MM.1S (cell line): Measurements from ENCODE around the gene WDFY4.

Experiments
- DNase-seq: peaks from one replicate; pipeline ENCODE4 v3.0.0-alpha.2; 2015
- H2AFZ ChIP-seq: fragments of 300-600 bp; sonication (generic); 2 replicates; pipeline ENCODE4 v1.6.0; 2016; ENCODE audit warnings: antibody characterized with exemption, low read length
- H3F3A ChIP-seq: fragments of 300-600 bp; sonication (generic); 2 replicates; pipeline ENCODE4 v1.6.1; 2016; ENCODE audit warnings: mild to moderate bottlenecking, antibody characterized with exemption, low read length, moderate library complexity, mixed read lengths; ENCODE audit not compliant: insufficient read depth
- H3K27ac ChIP-seq: fragments of 300-600 bp; sonication (generic); 2 replicates; pipeline ENCODE4 v1.5.1; 2016; ENCODE audit warnings: mild to moderate bottlenecking, low read length
- H3K27me3 ChIP-seq: fragments of 300-600 bp; sonication (generic); replicated peaks from 2 replicates; pipeline ENCODE4 v1.6.0; 2016; ENCODE audit warnings: low read length; ENCODE audit not compliant: insufficient read depth
- H3K36me3 ChIP-seq: fragments of 300-600 bp; sonication (generic); replicated peaks from 2 replicates; pipeline ENCODE4 v1.6.1; 2016; ENCODE audit warnings: mild to moderate bottlenecking, low read length, mixed read lengths; ENCODE audit not compliant: insufficient read depth
- H3K4me1 ChIP-seq: fragments of 300-600 bp; sonication (generic); 2 replicates; pipeline ENCODE4 v1.6.1; 2016; ENCODE audit warnings: low read length, mixed read lengths
- H3K4me2 ChIP-seq: fragments of 300-600 bp; sonication (generic); 2 replicates; pipeline ENCODE4 v1.6.0; 2016; ENCODE audit warnings: low read depth, low read length
- H3K4me3 ChIP-seq: fragments of 300-600 bp; sonication (generic); 2 replicates; pipeline ENCODE4 v1.5.1; 2016; ENCODE audit warnings: low read length, mixed read lengths
- H3K79me2 ChIP-seq: fragments of 300-600 bp; sonication (generic); 2 replicates; pipeline ENCODE4 v1.6.1; 2016; ENCODE audit warnings: mixed run types, low read length, mixed read lengths
- H3K9ac ChIP-seq: fragments of 300-600 bp; sonication (generic); 2 replicates; pipeline ENCODE4 v1.6.1; 2016; ENCODE audit warnings: low read length, mixed read lengths
- H3K9me2 ChIP-seq: fragments of 300-600 bp; sonication (generic); replicated peaks from 2 replicates; pipeline ENCODE4 v1.6.1; 2016; ENCODE audit warnings: mild to moderate bottlenecking, low read length, mixed read lengths; ENCODE audit not compliant: insufficient read depth
- H3K9me3 ChIP-seq: fragments of 300-600 bp; sonication (generic); replicated peaks from 2 replicates; pipeline ENCODE4 v1.6.1; 2016; ENCODE audit warnings: mild to moderate bottlenecking, low read length, mixed read lengths; ENCODE audit not compliant: insufficient read depth
- H4K20me1 ChIP-seq: fragments of 300-600 bp; sonication (generic); 2 replicates; pipeline ENCODE4 v1.6.1; 2016; ENCODE audit warnings: mild to moderate bottlenecking, low read length, moderate library complexity, mixed read lengths; ENCODE audit not compliant: insufficient read depth
- EZH2 ChIP-seq: fragments of 300-600 bp; sonication (generic); optimal IDR thresholded peaks from 2 replicates; pipeline ENCODE3; 2017; ENCODE audit warnings: low read depth, mild to moderate bottlenecking, antibody characterized with exemption, low read length, mixed read lengths
- EZH2phosphoT487 ChIP-seq: fragments of 300-600 bp; sonication (generic); IDR thresholded peaks from 2 replicates; pipeline ENCODE4 v1.6.1; 2018; ENCODE audit warnings: antibody characterized with exemption, low read length
- TF ChIP-seq, protein P1 (sequence below): fragments of 300-600 bp; sonication (generic); IDR thresholded peaks from 2 replicates; pipeline ENCODE4 v1.5.1; 2016; ENCODE audit warnings: antibody characterized with exemption, low read length, mixed read lengths

Gene WDFY4

DNA sequence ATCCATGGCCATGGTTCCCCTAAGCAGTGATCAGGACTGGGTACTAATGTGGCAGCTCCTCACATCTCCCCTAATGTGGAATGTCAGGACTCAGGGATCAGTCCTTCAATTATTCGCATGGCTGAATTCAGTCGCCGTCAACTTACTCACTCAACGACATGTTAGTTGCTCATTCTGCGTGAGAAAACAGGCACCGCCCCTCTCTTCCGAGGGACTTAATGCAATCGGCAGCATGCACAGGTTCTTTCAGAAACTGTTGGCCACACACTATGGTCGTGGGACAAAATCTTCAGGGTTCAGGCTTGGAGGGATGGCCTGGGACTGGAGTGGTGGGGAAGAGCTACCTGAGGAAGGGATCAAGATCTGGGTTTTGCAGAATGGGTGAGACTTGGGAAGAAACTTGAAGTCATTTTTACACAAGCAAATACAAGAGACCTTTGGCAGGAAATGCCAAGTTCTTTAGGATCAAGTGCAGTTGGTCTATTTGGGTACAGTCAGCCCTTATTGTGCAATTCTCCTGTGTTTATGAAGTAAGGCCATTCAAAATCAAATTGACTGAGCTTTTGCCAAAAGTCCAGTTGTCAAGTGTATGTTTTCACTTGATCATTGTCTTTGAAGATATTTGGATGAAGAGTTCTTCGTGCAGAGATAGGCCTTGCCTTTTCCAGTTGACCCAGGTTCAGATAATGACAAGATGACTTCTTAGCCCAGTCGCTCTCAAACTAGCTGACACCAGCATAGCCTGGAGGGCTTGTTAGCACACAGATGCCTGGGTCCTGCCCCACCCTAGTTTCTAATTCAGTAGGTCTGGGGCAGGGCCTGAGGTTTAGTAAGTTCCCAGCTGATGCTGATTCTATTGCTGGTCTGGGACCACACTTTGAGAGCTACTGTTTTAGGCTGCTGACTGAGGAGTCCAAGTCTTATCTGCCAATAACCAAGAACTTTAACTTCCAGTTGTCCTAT is 206.5 kb downstream of the WDFY4 start:
- Histone ChIP-seq H3K4me1 (no peaks in the 10 kb centered on the region), H3K27ac (no peak overlapping the region), H2AFZ (no peak overlapping the region), H4K20me1 (no peaks in the 10 kb centered on the region), H3K9ac (no peak overlapping the region), H3K9me3 (no peaks in the 10 kb centered on the region), H3K4me2 (no peak overlapping the region), H3K36me3 (no peaks in the 10 kb centered on the region), H3F3A (no peaks in the 10 kb centered on the region), H3K79me2 (no peaks in the 10 kb centered on the region), H3K27me3 (no peaks in the 10 kb centered on the region), H3K4me3 (no peak overlapping the region), H3K9me2 (no peaks in the 10 kb centered on the region)
- no peak for TF ChIP-seq EZH2phosphoT487
- no peak for TF ChIP-seq EZH2
- DNase-seq, result no peak

DNA sequence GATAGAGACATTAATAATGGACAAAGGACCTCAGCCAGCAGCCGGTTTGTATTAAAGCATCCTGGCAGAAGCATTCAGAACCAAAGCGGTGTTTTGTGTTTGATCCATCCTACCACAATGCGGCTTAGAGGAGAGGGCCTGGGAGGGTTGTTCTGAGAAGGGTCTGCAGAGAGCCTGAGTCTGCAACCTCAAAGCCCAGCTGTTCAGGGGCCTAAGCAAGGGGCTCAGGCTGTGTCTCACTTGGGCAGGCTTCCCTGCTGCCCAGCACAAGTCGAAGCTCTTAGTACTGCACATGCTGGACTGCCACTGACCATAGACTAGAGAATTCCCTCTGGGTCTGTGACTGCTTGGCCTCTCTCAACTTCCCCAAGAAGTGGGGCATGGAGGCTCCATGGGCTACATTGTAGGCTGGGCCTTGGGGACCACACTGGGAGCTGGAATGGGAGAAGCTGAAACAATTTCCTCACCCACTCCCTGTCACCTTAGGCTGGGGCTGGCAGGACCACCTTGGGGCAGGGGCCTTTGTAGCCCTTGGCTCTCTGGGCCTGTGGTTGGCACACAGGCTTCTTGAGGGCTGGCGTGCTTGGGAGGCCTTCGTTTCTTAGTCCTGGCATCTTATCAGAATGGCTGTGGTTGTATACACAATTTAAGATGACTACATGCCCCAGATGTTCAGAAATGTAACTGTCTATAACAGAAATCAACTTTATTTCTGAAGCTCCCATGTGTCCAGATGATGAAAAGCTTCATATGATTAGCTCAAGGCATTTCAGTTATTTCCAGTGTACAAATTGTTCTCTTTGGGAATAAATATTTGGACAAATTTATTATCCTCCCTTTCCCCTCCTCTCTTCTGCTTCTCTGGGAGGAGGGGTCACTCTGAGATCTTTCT is 210.5 kb downstream of the WDFY4 start:
- DNase-seq, result no peak
- Histone ChIP-seq H3F3A (no peaks in the 10 kb centered on the region), H3K4me3 (no peak overlapping the region), H3K9me3 (no peaks in the 10 kb centered on the region), H3K79me2 (no peaks in the 10 kb centered on the region), H3K27ac (no peak overlapping the region), H3K4me2 (no peak overlapping the region), H4K20me1 (no peaks in the 10 kb centered on the region), H3K4me1 (no peaks in the 10 kb centered on the region), H3K27me3 (no peaks in the 10 kb centered on the region), H2AFZ (no peak overlapping the region), H3K9me2 (no peaks in the 10 kb centered on the region), H3K9ac (no peak overlapping the region), H3K36me3 (no peaks in the 10 kb centered on the region)
- no peak for TF ChIP-seq EZH2
- no peak for TF ChIP-seq EZH2phosphoT487
- TF ChIP-seq, protein P1, sequence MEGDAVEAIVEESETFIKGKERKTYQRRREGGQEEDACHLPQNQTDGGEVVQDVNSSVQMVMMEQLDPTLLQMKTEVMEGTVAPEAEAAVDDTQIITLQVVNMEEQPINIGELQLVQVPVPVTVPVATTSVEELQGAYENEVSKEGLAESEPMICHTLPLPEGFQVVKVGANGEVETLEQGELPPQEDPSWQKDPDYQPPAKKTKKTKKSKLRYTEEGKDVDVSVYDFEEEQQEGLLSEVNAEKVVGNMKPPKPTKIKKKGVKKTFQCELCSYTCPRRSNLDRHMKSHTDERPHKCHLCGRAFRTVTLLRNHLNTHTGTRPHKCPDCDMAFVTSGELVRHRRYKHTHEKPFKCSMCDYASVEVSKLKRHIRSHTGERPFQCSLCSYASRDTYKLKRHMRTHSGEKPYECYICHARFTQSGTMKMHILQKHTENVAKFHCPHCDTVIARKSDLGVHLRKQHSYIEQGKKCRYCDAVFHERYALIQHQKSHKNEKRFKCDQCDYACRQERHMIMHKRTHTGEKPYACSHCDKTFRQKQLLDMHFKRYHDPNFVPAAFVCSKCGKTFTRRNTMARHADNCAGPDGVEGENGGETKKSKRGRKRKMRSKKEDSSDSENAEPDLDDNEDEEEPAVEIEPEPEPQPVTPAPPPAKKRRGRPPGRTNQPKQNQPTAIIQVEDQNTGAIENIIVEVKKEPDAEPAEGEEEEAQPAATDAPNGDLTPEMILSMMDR, result no peak

DNA sequence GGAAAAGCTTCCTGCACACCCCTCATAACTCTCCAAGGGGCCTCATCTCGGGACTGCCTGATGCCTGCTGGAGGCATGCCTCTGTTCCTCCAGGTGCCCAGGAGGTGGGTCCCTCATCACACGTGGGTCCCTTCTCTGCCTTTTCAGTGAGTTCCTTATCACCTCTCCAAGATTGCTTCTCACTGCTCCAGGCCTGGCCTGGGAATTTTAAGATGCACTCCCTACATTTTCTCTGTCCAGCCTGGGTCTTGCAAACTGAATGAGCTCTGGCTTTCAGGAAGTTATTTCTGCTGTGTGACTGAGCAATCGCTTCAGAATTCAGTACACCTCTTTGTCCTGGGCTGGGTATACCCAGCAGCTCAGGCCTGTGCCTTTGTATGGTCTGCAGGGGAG is 211.1 kb downstream of the WDFY4 start:
- Histone ChIP-seq H3K27ac (no peak overlapping the region), H2AFZ (no peak overlapping the region), H3K4me2 (no peak overlapping the region), H3K4me1 (no peaks in the 10 kb centered on the region), H3F3A (no peaks in the 10 kb centered on the region), H3K36me3 (no peaks in the 10 kb centered on the region), H3K9me3 (no peaks in the 10 kb centered on the region), H3K27me3 (no peaks in the 10 kb centered on the region), H4K20me1 (no peaks in the 10 kb centered on the region), H3K4me3 (no peak overlapping the region), H3K79me2 (no peaks in the 10 kb centered on the region), H3K9ac (no peak overlapping the region), H3K9me2 (no peaks in the 10 kb centered on the region)
- DNase-seq, result no peak
- TF ChIP-seq EZH2 (no peak), EZH2phosphoT487 (no peak)
- TF ChIP-seq, protein P1, result no peak
